ENCODE measurements around the gene GREB1. TPM values are rescaled to one million over a fixed set of nuclear protein-coding genes. Genes with fewer than 3 reads are reported as not detected.

Gene GREB1
- total RNA-seq, 4 donors from 2014 or later: 0.20 to 2.6 (median 1.5) TPM

- H3K4me1 ChIP-seq: peaks cover 0 to 4% (median 1%) of the 10 kb centered on the region in 4 donors
- no peak for DNase-seq
- intact Hi-C loops (cut with DNase I; ENCODE audit: low total_unique reads) (no loop called here), in situ Hi-C loops (cut with MboI; ENCODE audit: low pct_ligation_motif_present in 1 of 4, low pct_unique_long_range_greater_than_20kb in 1 of 4, low sequenced_read_pairs in 3 of 4) (no loop called here)
- no peaks in the 10 kb centered on the region for H3K27me3 ChIP-seq
- H3K36me3 ChIP-seq: no peaks in the 10 kb centered on the region
- no peak overlapping the region for H3K4me3 ChIP-seq
- no peak for TF ChIP-seq CTCF (IDR thresholded peaks at IDR 0.05)
- no peak for TF ChIP-seq POLR2A (IDR thresholded peaks at IDR 0.05)
- TF ChIP-seq POLR2AphosphoS5 (IDR thresholded peaks at IDR 0.05): no peak
- TF ChIP-seq EP300 (IDR thresholded peaks at IDR 0.05; ENCODE audit: low read depth): no peak
- WGBS, 2 donors (ENCODE audit: low coverage in 1 of 2): 78 to 100% methylated on average over 1 to 4 of the region's 4 CpGs
- no peak overlapping the region for H3K27ac ChIP-seq
- no peaks in the 10 kb centered on the region for H3K9me3 ChIP-seq
These were observed 31.0 kb upstream of the GREB1 start for GRCh38 chr2:11502740-11503292.

GRCh38 chr2:11503354-11503927, 30.4 kb upstream of the GREB1 start:
- peaks cover 0 to 8% (median 0%) of the 10 kb centered on the region in 4 donors for H3K4me1 ChIP-seq
- WGBS, 2 donors (ENCODE audit: low coverage in 1 of 2): 65 to 73% methylated on average over 8 of the region's 8 CpGs
- intact Hi-C loops (cut with DNase I; ENCODE audit: low total_unique reads): no loop called here

DNA sequence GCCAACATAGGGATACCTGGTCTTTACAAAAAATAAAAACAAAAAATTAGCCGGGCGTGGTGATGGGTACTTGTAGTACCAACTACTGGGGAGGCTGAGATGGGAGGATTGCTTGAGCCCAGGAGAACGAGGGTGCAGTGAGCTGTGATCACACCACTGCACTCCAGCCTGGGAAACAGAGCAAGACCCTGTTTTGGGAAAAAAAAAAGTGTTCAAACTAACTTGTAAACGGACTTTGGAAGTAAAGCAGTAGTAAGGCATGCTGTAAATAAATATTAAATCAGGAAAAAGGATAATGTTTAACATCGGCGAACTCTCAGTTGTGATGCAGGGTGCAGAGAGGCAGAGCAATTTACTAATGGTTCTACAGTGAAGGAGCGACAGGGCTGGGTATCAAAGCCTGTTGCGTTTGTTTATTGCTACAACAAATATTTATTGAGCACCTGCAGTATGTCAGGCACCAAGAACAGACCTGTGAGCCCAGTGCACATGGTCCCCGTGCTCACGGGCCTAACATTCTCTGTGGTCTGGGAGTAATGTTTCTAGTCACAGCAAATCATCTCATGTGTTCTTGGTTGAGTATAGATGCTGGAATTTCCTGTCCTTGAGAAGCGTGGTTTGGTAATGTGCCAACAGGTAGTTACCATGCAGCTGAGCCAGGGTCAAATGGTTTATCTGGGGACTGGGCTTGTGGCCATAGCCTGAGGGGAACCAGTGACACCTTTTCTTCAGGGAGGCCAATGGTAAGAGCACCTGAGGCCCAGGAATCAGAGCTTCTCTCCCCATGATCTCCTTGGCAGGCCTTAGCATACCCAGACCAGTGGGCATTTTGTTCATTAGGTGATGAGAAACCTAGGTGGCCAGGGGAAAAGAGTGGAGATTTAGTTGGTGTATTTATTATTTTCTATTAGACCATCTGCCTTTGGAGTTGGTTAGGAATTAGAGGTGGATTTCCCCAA, 27.9 kb upstream of the GREB1 start:
- H3K36me3 ChIP-seq: no peaks in the 10 kb centered on the region
- TF ChIP-seq POLR2AphosphoS5 (IDR thresholded peaks at IDR 0.05): no peak
- TF ChIP-seq EP300 (IDR thresholded peaks at IDR 0.05; ENCODE audit: low read depth): no peak
- no peak for TF ChIP-seq POLR2A (IDR thresholded peaks at IDR 0.05)
- no peak for TF ChIP-seq CTCF (IDR thresholded peaks at IDR 0.05)
- H3K27ac ChIP-seq: no peak overlapping the region
- H3K4me1 ChIP-seq: peaks cover 0 to 8% (median 0%) of the 10 kb centered on the region in 4 donors
- H3K9me3 ChIP-seq: no peaks in the 10 kb centered on the region
- H3K4me3 ChIP-seq: no peak overlapping the region
- no peaks in the 10 kb centered on the region for H3K27me3 ChIP-seq
- intact Hi-C loops (cut with DNase I; ENCODE audit: low total_unique reads): no loop called here
- DNase-seq: no peak
- WGBS, 2 donors (ENCODE audit: low coverage in 1 of 2): 50 to 82% methylated on average over 7 to 11 of the region's 11 CpGs
- in situ Hi-C loops (cut with MboI; ENCODE audit: low pct_ligation_motif_present in 1 of 4, low pct_unique_long_range_greater_than_20kb in 1 of 4, low sequenced_read_pairs in 3 of 4): no loop called here

More at GRCh38 chr2:11503354-11503927, 30.4 kb upstream of the GREB1 start:
- no peak overlapping the region for H3K4me3 ChIP-seq
- H3K36me3 ChIP-seq: no peaks in the 10 kb centered on the region
- H3K9me3 ChIP-seq: no peaks in the 10 kb centered on the region
- in situ Hi-C loops (cut with MboI; ENCODE audit: low pct_ligation_motif_present in 1 of 4, low pct_unique_long_range_greater_than_20kb in 1 of 4, low sequenced_read_pairs in 3 of 4): no loop called here
- DNase-seq: no peak
- no peaks in the 10 kb centered on the region for H3K27me3 ChIP-seq
- no peak for TF ChIP-seq EP300 (IDR thresholded peaks at IDR 0.05; ENCODE audit: low read depth)
- no peak for TF ChIP-seq POLR2AphosphoS5 (IDR thresholded peaks at IDR 0.05)
- TF ChIP-seq POLR2A (IDR thresholded peaks at IDR 0.05): no peak
- no peak for TF ChIP-seq CTCF (IDR thresholded peaks at IDR 0.05)
- H3K27ac ChIP-seq: no peak overlapping the region

DNA sequence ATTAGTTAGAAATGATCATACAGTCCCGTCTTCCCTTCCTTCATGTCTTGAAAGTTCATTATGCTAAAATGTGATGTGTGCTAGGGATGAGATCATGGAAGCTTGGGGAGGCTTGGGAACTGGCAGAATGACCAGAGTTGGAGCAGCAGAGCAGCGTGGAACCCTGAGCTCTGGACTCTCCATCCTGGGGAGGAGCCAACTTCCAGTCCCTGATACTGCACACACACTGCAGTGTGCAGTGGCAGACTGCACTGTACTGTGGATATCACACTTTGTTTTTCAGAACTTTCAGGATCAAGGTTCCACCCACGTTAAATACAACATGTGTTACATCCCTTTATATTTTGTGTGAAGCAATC, 27.3 kb upstream of the GREB1 start:
- TF ChIP-seq POLR2A (IDR thresholded peaks at IDR 0.05) (no peak), EP300 (IDR thresholded peaks at IDR 0.05; ENCODE audit: low read depth) (no peak), CTCF (IDR thresholded peaks at IDR 0.05) (no peak), POLR2AphosphoS5 (IDR thresholded peaks at IDR 0.05) (no peak)
- H3K36me3 ChIP-seq: no peaks in the 10 kb centered on the region
- H3K9me3 ChIP-seq: no peaks in the 10 kb centered on the region
- H3K4me3 ChIP-seq: no peak overlapping the region
- intact Hi-C loops (cut with DNase I; ENCODE audit: low total_unique reads): no loop called here
- H3K27ac ChIP-seq: no peak overlapping the region
- no peaks in the 10 kb centered on the region for H3K27me3 ChIP-seq
- WGBS, 2 donors (ENCODE audit: low coverage in 1 of 2): 69 to 92% methylated on average over 2 to 3 of the region's 3 CpGs
- DNase-seq: no peak
- in situ Hi-C loops (cut with MboI; ENCODE audit: low pct_ligation_motif_present in 1 of 4, low pct_unique_long_range_greater_than_20kb in 1 of 4, low sequenced_read_pairs in 3 of 4): no loop called here
- peaks cover 0 to 8% (median 0%) of the 10 kb centered on the region in 4 donors for H3K4me1 ChIP-seq
